Measurements from ENCODE around the gene NUDT8.
"Not testable (repeated sequence)": the region's sequence is repeated elsewhere in the genome, so short reads cannot be mapped to it uniquely, and the experiment has no call there.

The NUDT8 gene

GRCh38 chr11:67627441-67627811 is 2.3 kb downstream of the NUDT8 start:
- no peak for DNase-seq

DNA sequence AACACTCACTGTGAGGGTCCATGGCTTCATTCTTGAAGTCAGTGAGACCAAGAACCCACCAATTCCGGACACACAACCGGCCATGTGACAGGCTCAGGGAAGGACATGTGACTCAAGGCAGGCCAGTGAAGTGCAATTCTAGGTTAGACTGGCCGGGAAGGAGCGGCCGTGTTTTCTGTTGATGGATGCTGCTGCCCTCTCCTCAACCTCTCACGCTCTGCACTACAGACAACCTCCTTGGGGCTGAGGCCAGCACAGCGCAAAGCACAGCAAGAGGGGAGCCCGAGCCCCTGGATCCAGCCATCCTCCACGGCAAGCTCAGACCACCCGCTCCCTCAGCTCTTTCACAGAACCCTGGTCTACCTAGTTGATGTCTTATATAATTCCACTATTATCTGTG is 2.8 kb downstream of the NUDT8 start:
- no peak for DNase-seq

- not testable (repeated sequence) for DNase-seq
Observed at GRCh38 chr11:67626131-67626833, 3.5 kb downstream of the NUDT8 start.

DNA sequence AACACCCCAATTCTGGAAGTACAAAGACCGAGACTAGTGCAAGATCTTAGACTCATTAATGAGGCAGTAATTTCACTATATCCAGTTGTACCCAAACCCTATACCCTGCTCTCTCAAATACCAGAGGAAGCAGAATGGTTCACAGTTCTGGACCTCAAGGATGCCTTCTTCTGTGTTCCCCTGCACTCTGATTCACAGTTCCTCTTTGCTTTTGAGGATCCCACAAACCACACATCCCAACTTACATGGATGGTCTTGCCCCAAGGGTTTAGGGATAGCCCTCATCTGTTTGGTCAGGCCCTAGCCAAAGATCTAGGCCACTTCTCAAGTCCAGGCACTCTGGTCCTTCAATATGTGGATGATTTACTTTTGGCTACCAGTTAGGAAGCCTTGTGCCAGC is 5.9 kb downstream of the NUDT8 start:
- not testable (repeated sequence) for DNase-seq

DNA sequence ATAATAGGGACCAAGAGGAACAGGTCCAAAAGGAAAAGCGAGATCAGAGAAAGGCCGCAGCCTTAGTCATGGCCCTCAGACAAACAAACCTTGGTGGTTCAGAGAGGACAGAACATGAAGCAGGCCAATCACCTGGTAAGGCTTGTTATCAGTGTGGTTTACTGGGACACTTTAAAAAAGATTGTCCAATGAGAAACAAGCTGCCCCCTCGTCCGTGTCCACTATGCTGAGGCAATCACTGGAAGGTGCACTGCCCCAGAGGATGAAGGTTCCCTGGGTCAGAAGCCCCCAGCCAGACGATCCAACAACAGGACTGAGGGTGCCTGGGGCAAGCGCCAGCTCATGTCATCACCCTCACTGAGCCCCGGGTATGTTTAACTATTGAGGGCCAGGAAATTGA is 6.8 kb downstream of the NUDT8 start:
- not testable (repeated sequence) for DNase-seq

DNA sequence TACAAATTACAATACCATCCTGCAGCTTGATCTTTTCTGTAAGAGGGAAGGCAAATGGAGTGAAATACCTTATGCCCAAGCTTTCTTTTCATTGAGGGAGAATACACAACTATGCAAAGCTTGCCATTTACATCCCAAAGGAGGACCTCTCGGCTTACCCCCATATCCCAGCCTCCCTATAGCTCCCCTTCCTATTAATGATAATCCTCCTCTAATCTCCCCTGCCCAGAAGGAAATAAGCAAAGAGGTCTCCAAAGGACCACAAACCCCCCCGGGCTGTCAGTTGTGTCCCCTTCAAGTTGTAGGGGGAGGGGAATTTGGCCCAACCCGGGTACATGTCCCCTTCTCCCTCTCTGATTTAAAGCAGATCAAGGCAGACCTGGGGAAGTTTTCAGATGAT is 7.8 kb downstream of the NUDT8 start:
- not testable (repeated sequence) for DNase-seq

DNA sequence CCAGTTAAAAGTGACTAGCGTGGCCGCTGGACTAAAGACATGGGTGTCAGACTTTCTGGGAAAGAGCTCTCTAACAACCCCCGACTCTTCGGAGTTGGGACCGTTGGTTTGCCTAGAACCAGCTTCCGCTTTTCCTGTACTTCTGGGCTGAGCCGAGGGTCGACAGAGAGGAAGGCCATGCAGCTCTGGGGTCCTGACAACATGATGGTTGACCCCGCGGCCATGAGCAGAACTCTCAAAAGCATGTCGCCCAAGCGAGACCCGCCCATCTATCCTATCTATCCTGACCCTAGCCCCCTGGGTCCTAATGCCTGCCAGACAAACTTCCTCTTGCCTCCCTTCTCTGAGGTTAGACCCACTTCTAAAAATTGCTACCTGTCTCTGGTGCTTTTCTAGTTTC is 9.1 kb downstream of the NUDT8 start:
- DNase-seq = not testable (repeated sequence)

DNA sequence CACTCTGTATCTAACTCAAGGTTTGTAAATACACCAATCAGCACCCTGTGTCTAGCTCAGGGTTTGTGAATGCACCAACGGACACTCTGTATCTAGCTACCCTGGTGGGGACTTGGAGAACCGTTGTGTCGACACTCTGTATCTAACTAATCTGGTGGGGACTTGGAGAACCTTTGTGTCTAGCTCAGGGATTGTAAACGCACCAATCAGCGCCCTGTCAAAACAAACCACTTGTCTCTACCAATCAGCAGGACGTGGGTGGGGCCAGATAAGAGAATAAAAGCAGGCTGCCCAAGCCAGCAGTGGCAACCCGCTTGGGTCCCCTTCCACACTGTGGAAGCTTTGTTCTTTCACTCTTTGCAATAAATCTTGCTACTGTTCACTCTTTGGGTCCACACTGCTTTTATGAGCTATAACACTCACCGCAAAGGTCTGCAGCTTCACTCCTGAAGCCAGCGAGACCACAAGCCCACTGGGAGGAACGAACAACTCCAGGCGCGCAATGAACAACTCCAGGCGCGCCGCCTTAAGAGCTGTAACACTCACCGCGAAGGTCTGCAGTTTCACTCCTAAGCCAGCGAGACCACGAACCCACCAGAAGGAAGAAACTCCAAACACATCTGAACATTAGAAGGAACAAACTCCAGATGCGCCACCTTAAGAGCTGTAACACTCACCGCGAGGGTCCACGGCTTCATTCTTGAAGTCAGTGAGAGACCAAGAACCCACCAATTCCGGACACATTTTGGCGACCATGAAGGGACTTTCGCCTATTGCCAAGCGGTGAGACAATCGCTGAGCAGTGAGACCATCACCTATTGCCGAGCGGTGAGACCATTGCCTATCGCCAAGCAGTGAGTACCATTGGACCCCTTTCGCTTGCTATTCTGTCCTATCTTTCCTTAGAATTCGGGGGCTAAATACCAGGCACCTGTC is 9.8 kb downstream of the NUDT8 start:
- DNase-seq = not testable (repeated sequence)

- not testable (repeated sequence) for DNase-seq
Observed at GRCh38 chr11:67618901-67619659, 10.7 kb downstream of the NUDT8 start.

GRCh38 chr11:67617243-67617953 is 12.3 kb downstream of the NUDT8 start:
- DNase-seq = no peak

DNA sequence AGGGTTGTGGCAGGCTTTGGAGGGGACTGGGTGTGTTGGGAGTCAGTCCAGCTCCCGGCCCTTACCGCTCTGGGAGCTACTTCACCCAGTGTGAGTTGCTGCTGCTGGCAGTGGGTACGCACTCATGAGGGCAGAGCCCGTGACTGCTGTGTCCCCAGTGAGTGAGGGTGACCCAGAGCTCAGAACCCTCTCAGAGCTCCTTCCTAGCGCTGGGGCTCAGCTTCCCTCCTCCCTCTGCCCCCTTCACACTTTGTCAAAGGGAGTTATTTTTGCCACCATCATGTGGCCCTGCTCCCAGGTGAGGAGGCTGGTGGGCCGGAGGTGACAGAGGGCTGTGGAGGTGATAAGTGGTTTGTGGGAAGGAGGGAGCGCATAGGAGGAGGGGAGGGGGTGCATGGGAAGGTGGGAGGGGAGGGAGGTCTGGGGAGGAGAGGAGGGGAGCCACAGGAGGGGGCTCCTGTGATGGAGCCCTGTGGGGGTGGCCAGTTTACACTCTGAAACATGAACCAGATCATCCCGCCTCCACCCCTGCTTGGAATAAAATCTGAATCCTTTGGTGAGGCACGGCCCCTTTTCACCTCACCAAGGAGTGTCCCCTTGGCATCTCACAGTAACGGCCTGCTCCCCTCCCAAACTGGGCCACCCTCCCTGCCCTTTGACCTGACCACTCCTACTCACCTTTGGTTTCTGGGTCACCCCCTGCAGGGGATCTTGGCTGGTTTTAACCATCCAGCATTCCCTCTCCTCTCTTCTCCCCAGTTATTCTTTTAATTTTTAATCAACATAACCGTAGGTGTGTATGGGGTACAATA is 13.1 kb downstream of the NUDT8 start:
- DNase-seq = no peak

- peak; percentile 15 for DNase-seq
Observed at GRCh38 chr11:67615728-67616430, 13.9 kb downstream of the NUDT8 start.

- DNase-seq = peak; percentile 26
Observed at GRCh38 chr11:67614730-67615714, 14.7 kb downstream of the NUDT8 start.

- DNase-seq = peak; percentile 89
Observed at GRCh38 chr11:67613960-67614715, 15.6 kb downstream of the NUDT8 start.

DNA sequence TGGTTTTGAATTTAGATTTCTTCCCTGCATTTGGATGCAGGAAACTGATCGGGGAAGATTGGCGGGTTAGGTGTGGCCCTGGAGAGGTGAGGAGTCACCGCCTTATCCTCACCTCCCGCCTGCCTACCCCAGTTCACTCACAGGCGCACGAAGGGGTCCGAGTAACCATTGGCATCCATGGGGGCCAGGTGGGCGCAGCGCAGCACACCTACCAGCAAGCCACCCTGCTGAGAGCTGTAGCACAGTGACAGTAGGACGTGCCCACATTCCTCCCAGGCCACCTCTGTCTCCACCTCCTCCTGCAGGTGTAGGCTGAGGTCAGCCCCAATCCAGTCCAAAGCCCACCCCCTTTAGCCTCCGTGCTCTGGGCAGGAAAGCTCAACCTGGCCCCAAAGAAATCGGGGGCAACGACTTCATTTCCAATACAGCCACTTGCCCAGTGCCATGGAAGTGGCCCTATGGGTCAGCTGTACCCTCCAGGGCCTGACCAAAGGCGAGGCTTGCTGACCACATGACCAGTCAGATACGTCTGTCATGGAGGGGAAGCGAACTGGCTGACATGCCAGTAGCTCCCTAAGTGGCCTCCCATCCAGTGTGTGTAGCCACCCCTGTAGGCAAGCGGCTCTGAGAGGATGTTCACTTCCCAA is 16.3 kb downstream of the NUDT8 start:
- no peak for DNase-seq

DNA sequence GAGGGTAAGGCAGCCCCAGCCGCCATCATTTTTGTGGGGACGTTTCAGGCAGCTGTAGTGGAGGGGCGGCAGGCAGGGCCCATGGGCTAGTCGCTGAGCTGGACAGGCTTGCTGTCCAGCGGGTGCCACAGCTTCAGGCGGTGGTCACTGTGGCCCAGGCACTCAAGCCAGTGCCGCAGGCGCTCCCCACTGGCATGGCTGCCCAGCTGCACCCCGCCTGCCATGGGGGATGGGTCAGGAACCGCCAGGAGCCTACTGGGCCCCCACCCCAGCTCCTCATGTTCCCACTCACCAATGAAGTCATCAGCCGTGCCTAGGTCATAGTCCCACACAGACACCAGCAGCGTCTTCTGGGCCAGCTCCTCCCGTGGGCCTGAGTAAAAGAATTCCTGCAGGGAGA is 17.0 kb downstream of the NUDT8 start:
- no peak for DNase-seq

GRCh38 chr11:67611704-67612587 is 17.8 kb downstream of the NUDT8 start:
- DNase-seq = no peak

Data from CD4-positive, alpha-beta T cell treated with Interleukin-4 for 4 hours (primary cell).